Endodermal cell (in vitro differentiated cells): ENCODE results near the gene UBL4B. TPM values are rescaled to one million over a fixed set of nuclear protein-coding genes. Genes with fewer than 3 reads are reported as not detected.

ENCODE experiments used
- DNase-seq: peaks from one replicate; pipeline ENCODE4 v3.0.0-alpha.2; 2017
- H3K27ac ChIP-seq: 2 replicates; pipeline ENCODE4 v1.5.1; 2013; ENCODE audit warnings: mild to moderate bottlenecking, low read depth, low read length, moderate library complexity
- H3K27me3 ChIP-seq: 2 replicates; pipeline ENCODE4 v1.6.1; 2013; ENCODE audit warnings: mild to moderate bottlenecking, low read length, moderate library complexity; ENCODE audit not compliant: insufficient read depth, control insufficient read depth, poor library complexity, severe bottlenecking
- H3K36me3 ChIP-seq: 2 replicates; pipeline ENCODE4 v1.7.0; 2013; ENCODE audit warnings: mild to moderate bottlenecking, low read length, moderate library complexity; ENCODE audit not compliant: control insufficient read depth, insufficient read depth
- H3K4me1 ChIP-seq: one replicate; pipeline ENCODE4 v1.7.0; 2013; ENCODE audit warnings: low read length; ENCODE audit not compliant: control insufficient read depth, insufficient read depth
- H3K4me3 ChIP-seq: 2 replicates; pipeline ENCODE4 v1.5.1; 2013; ENCODE audit warnings: mild to moderate bottlenecking, low read length, moderate library complexity
- H3K9ac ChIP-seq: 2 replicates; pipeline ENCODE4 v1.6.1; 2013; ENCODE audit warnings: mild to moderate bottlenecking, low read length, moderate library complexity; ENCODE audit not compliant: poor library complexity, severe bottlenecking; ENCODE audit errors: extremely low read depth
- H3K9me3 ChIP-seq: 2 replicates; pipeline ENCODE4 v1.6.1; 2013; ENCODE audit warnings: mild to moderate bottlenecking, low read length, moderate library complexity; ENCODE audit not compliant: control insufficient read depth
- H3K27ac Mint-ChIP-seq: 2 replicates; pipeline ENCODE4 v1.8.0; 2020; ENCODE audit warnings: mixed read lengths
- H3K27me3 Mint-ChIP-seq: 2 replicates; pipeline ENCODE4 v1.8.0; 2021; ENCODE audit warnings: mild to moderate bottlenecking, mixed read lengths; ENCODE audit not compliant: insufficient read depth
- H3K36me3 Mint-ChIP-seq: 2 replicates; pipeline ENCODE4 v1.8.0; 2020; ENCODE audit warnings: low read depth, mixed read lengths
- H3K4me1 Mint-ChIP-seq: 2 replicates; pipeline ENCODE4 v1.8.0; 2020; ENCODE audit warnings: mixed read lengths
- H3K4me3 Mint-ChIP-seq: 2 replicates; pipeline ENCODE4 v1.8.0; 2020; ENCODE audit warnings: mild to moderate bottlenecking, moderate library complexity, mixed read lengths
- H3K9me3 Mint-ChIP-seq: 2 replicates; pipeline ENCODE4 v1.8.0; 2020; ENCODE audit warnings: mild to moderate bottlenecking, mixed read lengths
- WGBS, 2 experiments: methylation state at CpG; one replicate each; pipeline versions ENCODE4 v1.1.5 to v1.1.7; 2013; ENCODE audit warnings: missing lambda C conversion rate in 2 of 2, mixed read lengths in 1 of 2; ENCODE audit not compliant: insufficient coverage in 1 of 2, insufficient read length in 1 of 2; 5-methylcytosine and 5-hydroxymethylcytosine counted together
- total RNA-seq, 2 donors: library from RNA; stranded (reverse); fragmentation: NEBNext Ultra II Directional in 1 of 2; extraction: Animal tissue kit (Norgen Biotek cat#: 25700) in 1 of 2; gene quantifications; 2 replicates in 1 of 2; 3 replicates in 1 of 2; pipeline ENCODE4 v1.2.1, GENCODE V29; 2021
- TF ChIP-seq, protein P1 (sequence below): fragments of 200-600 bp; sonication (generic); conservative IDR thresholded peaks from 2 replicates; pipeline ENCODE4 v1.5.0; 2021; ENCODE audit warnings: antibody characterized with exemption, mild to moderate bottlenecking

Gene UBL4B
- total RNA-seq, 2 donors from 2014 or later: not detected

DNA sequence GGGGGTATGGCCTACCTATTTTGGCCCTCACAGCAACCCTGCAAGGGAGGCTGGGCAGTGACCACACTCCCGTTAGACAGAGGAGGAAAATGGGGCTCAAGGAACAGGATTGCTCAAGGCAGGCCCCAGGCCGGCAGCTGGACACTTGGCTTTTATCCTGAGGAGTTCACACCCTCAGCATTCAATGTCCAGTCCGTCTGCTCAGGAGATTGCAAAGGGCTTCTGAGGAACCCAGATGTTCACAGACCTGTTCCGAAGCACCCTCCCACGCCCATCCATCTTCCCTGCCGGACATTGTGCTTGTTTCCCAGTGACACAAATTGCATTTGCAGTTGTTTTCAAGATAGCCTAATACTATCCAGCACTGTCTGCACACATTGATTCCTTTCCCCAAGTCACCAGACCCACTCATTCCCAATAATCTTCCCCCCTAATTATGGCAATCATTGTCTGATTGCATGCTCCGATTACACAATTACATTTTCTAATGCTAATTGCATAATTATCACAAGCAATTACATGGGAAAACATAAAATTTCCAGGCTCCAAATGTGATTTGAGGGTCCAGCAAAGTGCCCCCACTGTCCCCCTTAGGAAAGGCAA, 4.3 kb upstream of the UBL4B start:
- Mint-ChIP-seq H3K36me3 (no peaks in the 10 kb centered on the region), H3K27me3 (peaks cover 26% of the 10 kb centered on the region), H3K4me3 (no peak overlapping the region), H3K4me1 (no peaks in the 10 kb centered on the region), H3K9me3 (no peaks in the 10 kb centered on the region), H3K27ac (no peak overlapping the region)
- H3K4me1 ChIP-seq: no peaks in the 10 kb centered on the region
- DNase-seq: no peak
- H3K4me3 ChIP-seq: no peak overlapping the region
- peaks cover 23% of the 10 kb centered on the region for H3K27me3 ChIP-seq
- no peaks in the 10 kb centered on the region for H3K9me3 ChIP-seq
- WGBS, 2 experiments: 73 to 78% methylated on average over 7 of the region's 7 CpGs
- H3K9ac ChIP-seq: no peak overlapping the region
- no peaks in the 10 kb centered on the region for H3K36me3 ChIP-seq
- TF ChIP-seq, protein P1, sequence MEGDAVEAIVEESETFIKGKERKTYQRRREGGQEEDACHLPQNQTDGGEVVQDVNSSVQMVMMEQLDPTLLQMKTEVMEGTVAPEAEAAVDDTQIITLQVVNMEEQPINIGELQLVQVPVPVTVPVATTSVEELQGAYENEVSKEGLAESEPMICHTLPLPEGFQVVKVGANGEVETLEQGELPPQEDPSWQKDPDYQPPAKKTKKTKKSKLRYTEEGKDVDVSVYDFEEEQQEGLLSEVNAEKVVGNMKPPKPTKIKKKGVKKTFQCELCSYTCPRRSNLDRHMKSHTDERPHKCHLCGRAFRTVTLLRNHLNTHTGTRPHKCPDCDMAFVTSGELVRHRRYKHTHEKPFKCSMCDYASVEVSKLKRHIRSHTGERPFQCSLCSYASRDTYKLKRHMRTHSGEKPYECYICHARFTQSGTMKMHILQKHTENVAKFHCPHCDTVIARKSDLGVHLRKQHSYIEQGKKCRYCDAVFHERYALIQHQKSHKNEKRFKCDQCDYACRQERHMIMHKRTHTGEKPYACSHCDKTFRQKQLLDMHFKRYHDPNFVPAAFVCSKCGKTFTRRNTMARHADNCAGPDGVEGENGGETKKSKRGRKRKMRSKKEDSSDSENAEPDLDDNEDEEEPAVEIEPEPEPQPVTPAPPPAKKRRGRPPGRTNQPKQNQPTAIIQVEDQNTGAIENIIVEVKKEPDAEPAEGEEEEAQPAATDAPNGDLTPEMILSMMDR: no peak
- H3K27ac ChIP-seq: no peak overlapping the region

DNA sequence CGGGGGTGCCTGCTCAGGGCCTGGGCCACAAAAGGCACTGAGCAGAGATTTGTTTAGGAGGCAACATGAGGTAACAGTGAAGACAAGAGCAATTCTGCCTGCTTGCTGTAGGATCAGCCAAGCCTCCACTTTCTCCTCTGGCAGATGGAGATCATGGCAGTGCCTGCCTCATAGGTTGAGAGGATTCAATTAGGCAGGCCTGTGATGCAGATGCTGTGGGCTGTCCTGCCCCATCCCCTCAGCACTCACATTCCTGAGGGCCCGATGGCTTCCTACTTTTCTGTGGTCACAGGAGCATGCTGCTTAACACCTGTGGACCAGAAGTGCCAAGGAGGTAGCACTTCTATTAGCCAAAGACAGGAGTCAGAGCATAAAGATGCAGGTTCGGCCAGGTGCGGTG, 1.2 kb upstream of the UBL4B start:
- Mint-ChIP-seq H3K27ac (no peak overlapping the region), H3K27me3 (peaks cover 39% of the 10 kb centered on the region), H3K9me3 (no peaks in the 10 kb centered on the region), H3K4me3 (no peak overlapping the region), H3K4me1 (no peaks in the 10 kb centered on the region), H3K36me3 (no peaks in the 10 kb centered on the region)
- no peak for DNase-seq
- Histone ChIP-seq H3K9ac (no peak overlapping the region), H3K4me3 (no peak overlapping the region), H3K27ac (no peak overlapping the region), H3K27me3 (peaks cover 15% of the 10 kb centered on the region), H3K9me3 (no peaks in the 10 kb centered on the region), H3K36me3 (no peaks in the 10 kb centered on the region), H3K4me1 (no peaks in the 10 kb centered on the region)
- 90 to 100% methylated on average over 2 to 4 of the region's 4 CpGs for WGBS, 2 experiments
- TF ChIP-seq, protein P1: no peak

DNA sequence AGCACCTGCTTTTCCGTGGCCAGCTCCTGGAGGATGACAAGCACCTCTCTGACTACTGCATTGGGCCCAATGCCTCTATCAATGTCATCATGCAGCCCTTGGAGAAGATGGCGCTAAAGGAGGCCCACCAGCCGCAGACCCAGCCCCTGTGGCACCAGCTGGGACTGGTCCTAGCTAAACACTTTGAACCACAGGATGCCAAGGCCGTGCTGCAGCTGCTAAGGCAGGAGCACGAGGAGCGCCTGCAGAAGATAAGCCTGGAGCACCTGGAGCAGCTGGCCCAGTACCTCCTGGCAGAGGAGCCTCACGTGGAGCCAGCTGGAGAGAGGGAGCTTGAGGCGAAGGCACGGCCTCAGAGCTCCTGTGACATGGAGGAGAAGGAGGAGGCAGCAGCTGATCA, 413 bp downstream of the UBL4B start:
- TF ChIP-seq, protein P1: no peak
- no peak overlapping the region for H3K27ac ChIP-seq
- Mint-ChIP-seq H3K36me3 (no peaks in the 10 kb centered on the region), H3K4me3 (no peak overlapping the region), H3K4me1 (no peaks in the 10 kb centered on the region), H3K9me3 (no peaks in the 10 kb centered on the region), H3K27me3 (peaks cover 40% of the 10 kb centered on the region), H3K27ac (no peak overlapping the region)
- WGBS, 2 experiments: 86 to 95% methylated on average over 4 to 9 of the region's 9 CpGs
- H3K4me1 ChIP-seq: no peaks in the 10 kb centered on the region
- DNase-seq: no peak
- no peaks in the 10 kb centered on the region for H3K9me3 ChIP-seq
- no peaks in the 10 kb centered on the region for H3K36me3 ChIP-seq
- H3K9ac ChIP-seq: no peak overlapping the region
- peaks cover 15% of the 10 kb centered on the region for H3K27me3 ChIP-seq
- no peak overlapping the region for H3K4me3 ChIP-seq
